Kidney (tissue), 14 donors: ENCODE data around the gene R3HDML. TPM values are rescaled to one million over a fixed set of nuclear protein-coding genes. Genes with fewer than 3 reads are reported as not detected.

Experiments used
- DNase-seq, 5 donors: peaks; one replicate each; pipeline ENCODE4 v3.0.0-alpha.2; 2013 to 2020
- FAIRE-seq: peaks from 2 replicates; lab custom pipeline; 2012; peaks lifted over from hg19 to GRCh38; lab: Jason Lieb, UNC
- H3K27ac ChIP-seq, 2 donors: one replicate each; pipeline ENCODE4 v1.7.0; 2013; ENCODE audit warnings: low read depth in 2 of 2, low read length in 2 of 2, inconsistent platforms in 1 of 2
- H3K27me3 ChIP-seq: one replicate; pipeline ENCODE4 v1.7.1; 2013; ENCODE audit warnings: low read length, inconsistent platforms; ENCODE audit not compliant: control insufficient read depth, insufficient read depth
- H3K36me3 ChIP-seq, 3 donors: one replicate each; pipeline versions ENCODE4 v1.7.0 to v1.7.1; 2013; ENCODE audit warnings: low read length in 3 of 3, control low read depth in 1 of 3, inconsistent platforms in 1 of 3; ENCODE audit not compliant: insufficient read depth in 3 of 3, control insufficient read depth in 2 of 3
- H3K4me1 ChIP-seq, 3 donors: one replicate each; pipeline versions ENCODE4 v1.7.0 to v1.7.1; 2013; ENCODE audit warnings: low read length in 3 of 3, inconsistent platforms in 1 of 3, low read depth in 1 of 3; ENCODE audit not compliant: control insufficient read depth in 2 of 3, insufficient read depth in 2 of 3
- H3K4me3 ChIP-seq, 3 donors: one replicate each; pipeline versions ENCODE4 v1.7.0 to v1.8.1; 2013; ENCODE audit warnings: low read length in 3 of 3, control low read depth in 1 of 3, inconsistent platforms in 1 of 3
- H3K9ac ChIP-seq, 3 donors: one replicate each; pipeline versions ENCODE4 v1.7.0 to v1.7.1; 2013; ENCODE audit warnings: low read length in 3 of 3, control low read depth in 1 of 3, inconsistent platforms in 1 of 3
- H3K9me3 ChIP-seq, 3 donors: one replicate each; pipeline versions ENCODE4 v1.7.0 to v1.7.1; 2013; ENCODE audit warnings: low read length in 3 of 3, control low read depth in 1 of 3, inconsistent platforms in 1 of 3; ENCODE audit not compliant: control insufficient read depth in 2 of 3, insufficient read depth in 1 of 3
- CTCF ChIP-seq: IDR thresholded peaks from 3 replicates; pipeline ENCODE4 v1.5.1; 2012; ENCODE audit warnings: mild to moderate bottlenecking, moderate library complexity, borderline replicate concordance; ENCODE audit not compliant: insufficient read depth; ENCODE audit errors: extremely low read depth
- intact Hi-C: fragments of 100-400 bp; cut with DNase I; formaldehyde crosslinking; loops from one replicate; pipeline ENCODE4 v1.11.1; 2022
- polyA plus RNA-seq: library from polyadenylated mRNA; stranded (reverse); fragments of 350-450 nt; fragmentation: Illumina TruSeq; extraction: RNeasy Lipid Tissue Mini Kit (QIAGEN cat#74804); gene quantifications from one replicate; pipeline ENCODE4 v1.2.3, GENCODE V29; 2014; ENCODE audit warnings: low read depth, low replicate concordance; ENCODE audit not compliant: insufficient read depth
- total RNA-seq: library from RNA; stranded (reverse); fragmentation: NEBNext Ultra II Directional; extraction: Animal tissue kit (Norgen Biotek cat#: 25700); gene quantifications from one replicate; pipeline ENCODE4 v1.2.1, GENCODE V29; 2021
- donor health status: control.
- donor health status: control.
- donor health status: control.
- donor health status: control.
- donor health status: control.
- donor health status: DM: yes; HTN: yes; CAD: no.
- donor health status: Normal renal cell carcinoma (clear cell type).

Gene R3HDML
- total and polyA plus RNA-seq, 2 donors from 2014 or later: not detected

GRCh38 chr20:44310664-44311639 lies 25.9 kb upstream of the R3HDML start, which contains the start of gene FITM2:
TSS of gene FITM2 (minus strand) at chr20:44311202. CDS start at chr20:44311148, 54 bp downstream.
- DNase-seq: peak; percentile 97 to 99 (median 98)
- Histone ChIP-seq H3K27me3 (no peaks in the 10 kb centered on the region), H3K9ac (peak within 1 kb of the TSS; percentile 78 to 97 (median 91)), H3K27ac (peak within 1 kb of the TSS; percentile 57 to 74), H3K4me3 (peak within 1 kb of the TSS; percentile 88 to 97 (median 97)), H3K36me3 (peaks cover 0 to 5% (median 4%) of the 10 kb centered on the region in 3 donors), H3K4me1 (peaks cover 0 to 13% (median 7%) of the 10 kb centered on the region in 3 donors), H3K9me3 (no peaks in the 10 kb centered on the region)
- FAIRE-seq: no peak
- intact Hi-C loops: loop anchor here (5.0 kb wide), 1 partner anchor 94 kb away; no protein-coding TSS in a partner anchor
- TF ChIP-seq CTCF: peak; percentile 95

- no peak for FAIRE-seq
- Histone ChIP-seq H3K36me3 (no peaks in the 10 kb centered on the region), H3K4me1 (peaks cover 0 to 9% (median 4%) of the 10 kb centered on the region in 3 donors), H3K9me3 (no peaks in the 10 kb centered on the region), H3K27ac (no peak overlapping the region), H3K27me3 (no peaks in the 10 kb centered on the region), H3K4me3 (no peak overlapping the region), H3K9ac (no peak overlapping the region)
- no peak for TF ChIP-seq CTCF
- intact Hi-C loops: loop anchor here (5.0 kb wide), 1 partner anchor 98 kb away; no protein-coding TSS in a partner anchor
- DNase-seq: no peak
These were observed 22.0 kb upstream of the R3HDML start for GRCh38 chr20:44314870-44315269.

GRCh38 chr20:44319839-44320422 lies 16.9 kb upstream of the R3HDML start:
- no peaks in the 10 kb centered on the region for H3K36me3 ChIP-seq
- DNase-seq: no peak
- no peak for FAIRE-seq
- H3K9me3 ChIP-seq: no peaks in the 10 kb centered on the region
- H3K27me3 ChIP-seq: no peaks in the 10 kb centered on the region
- TF ChIP-seq CTCF: no peak
- H3K4me1 ChIP-seq: no peaks in the 10 kb centered on the region
- intact Hi-C loops: no loop called here
- H3K27ac ChIP-seq: no peak overlapping the region
- no peak overlapping the region for H3K4me3 ChIP-seq
- H3K9ac ChIP-seq: no peak overlapping the region
